ENCODE measurements around the gene BOLA2.
"Not testable (repeated sequence)": the region's sequence is repeated elsewhere in the genome, so short reads cannot be mapped to it uniquely, and the experiment has no call there.

The BOLA2 gene

GRCh38 chr16:29454269-29454668, at the start of gene BOLA2, which contains the start of gene SLX1B:
Gene BOLA2, minus strand, starts transcription at chr16:29454351. Its CDS starts 98 bp downstream, at chr16:29454253.
Gene SLX1B, plus strand, starts transcription at chr16:29454533.
- not testable (repeated sequence) for DNase-seq (ENCODE audit: low read depth in 2 of 3, low spot score in 1 of 3)

GRCh38 chr16:29482276-29482675, 28.1 kb upstream of the BOLA2 start:
- not testable (repeated sequence) for DNase-seq (ENCODE audit: low read depth in 2 of 3, low spot score in 1 of 3)

- not testable (repeated sequence) for DNase-seq (ENCODE audit: low read depth in 2 of 3, low spot score in 1 of 3)
Measured at GRCh38 chr16:29472065-29472464, 17.9 kb upstream of the BOLA2 start.

- peak in 2 of 3 donors; percentile 2 to 3 for DNase-seq (ENCODE audit: low read depth in 2 of 3, low spot score in 1 of 3)
Measured at GRCh38 chr16:29469660-29470059, 15.5 kb upstream of the BOLA2 start.

GRCh38 chr16:29467654-29468366, 13.7 kb upstream of the BOLA2 start:
- DNase-seq (ENCODE audit: low read depth in 2 of 3, low spot score in 1 of 3), result not testable (repeated sequence)

GRCh38 chr16:29466904-29467303, 12.8 kb upstream of the BOLA2 start:
- not testable (repeated sequence) for DNase-seq (ENCODE audit: low read depth in 2 of 3, low spot score in 1 of 3)

GRCh38 chr16:29465985-29466824, 12.1 kb upstream of the BOLA2 start:
- DNase-seq (ENCODE audit: low read depth in 2 of 3, low spot score in 1 of 3), result not testable (repeated sequence)

GRCh38 chr16:29460647-29461030, 6.5 kb upstream of the BOLA2 start:
- DNase-seq (ENCODE audit: low read depth in 2 of 3, low spot score in 1 of 3), result not testable (repeated sequence)

GRCh38 chr16:29459706-29460646, 5.8 kb upstream of the BOLA2 start, which contains the start of gene SULT1A4:
Gene SULT1A4, plus strand, starts transcription at chr16:29459913. Its CDS starts 1,473 bp downstream, at chr16:29461386.
- not testable (repeated sequence) for DNase-seq (ENCODE audit: low read depth in 2 of 3, low spot score in 1 of 3)

- not testable (repeated sequence) for DNase-seq (ENCODE audit: low read depth in 2 of 3, low spot score in 1 of 3)
Measured at GRCh38 chr16:29457660-29458059, 3.5 kb upstream of the BOLA2 start.

- not testable (repeated sequence) for DNase-seq (ENCODE audit: low read depth in 2 of 3, low spot score in 1 of 3)
Measured at GRCh38 chr16:29454828-29455227, 677 bp upstream of the BOLA2 start.

GRCh38 chr16:29453754-29454153, 397 bp downstream of the BOLA2 start:
- DNase-seq (ENCODE audit: low read depth in 2 of 3, low spot score in 1 of 3), result not testable (repeated sequence)

- DNase-seq (ENCODE audit: low read depth in 2 of 3, low spot score in 1 of 3), result not testable (repeated sequence)
Measured at GRCh38 chr16:29425390-29425789, 28.8 kb downstream of the BOLA2 start.

GRCh38 chr16:29423587-29423986, 30.6 kb downstream of the BOLA2 start:
- DNase-seq (ENCODE audit: low read depth in 2 of 3, low spot score in 1 of 3), result not testable (repeated sequence)

GRCh38 chr16:29405249-29405648, 48.9 kb downstream of the BOLA2 start:
- not testable (repeated sequence) for DNase-seq (ENCODE audit: low read depth in 2 of 3, low spot score in 1 of 3)

Data from stimulated activated CD4-positive, alpha-beta T cell treated with anti-CD3 and anti-CD28 coated beads, Interleukin-12 subunit alpha, Interleukin-12 subunit beta, amount 100 ng/mL, for 48 hours (primary cell).